ENCODE results near the gene FBLN2. TPM values are rescaled to one million over a fixed set of nuclear protein-coding genes. Genes with fewer than 3 reads are reported as not detected.

The FBLN2 gene
- total RNA-seq, 1 donor from 2014 or later: 94.3 TPM

DNA sequence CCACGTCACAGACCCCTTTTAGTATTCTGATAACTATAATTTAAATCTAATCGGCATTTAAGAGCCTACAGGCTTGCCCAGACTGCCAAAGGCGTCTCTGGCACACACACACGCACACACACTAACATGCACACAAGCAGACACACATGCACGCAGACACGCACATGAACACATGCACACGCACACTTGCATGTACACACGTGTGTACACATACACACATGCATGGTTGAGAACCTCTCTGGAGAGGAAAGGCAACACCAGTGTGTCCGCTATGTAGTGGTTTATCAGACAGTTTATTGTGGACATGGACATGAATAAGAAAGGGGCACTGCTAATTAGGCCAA is 102.1 kb downstream of the FBLN2 start:
- Histone ChIP-seq H3K27me3 (no peaks in the 10 kb centered on the region), H3K36me3 (no peaks in the 10 kb centered on the region), H3K4me1 (peaks cover 17% of the 10 kb centered on the region), H3K9me3 (no peaks in the 10 kb centered on the region), H3K4me3 (no peak overlapping the region), H3K27ac (no peak overlapping the region)
- no peak for DNase-seq (ENCODE audit: extremely low spot score in 2 of 2)
- intact Hi-C loops (cut with DNase I): loop anchor here (2.0 kb wide), 1 partner anchor 156 kb away; no protein-coding TSS in a partner anchor
- TF ChIP-seq, protein P1, sequence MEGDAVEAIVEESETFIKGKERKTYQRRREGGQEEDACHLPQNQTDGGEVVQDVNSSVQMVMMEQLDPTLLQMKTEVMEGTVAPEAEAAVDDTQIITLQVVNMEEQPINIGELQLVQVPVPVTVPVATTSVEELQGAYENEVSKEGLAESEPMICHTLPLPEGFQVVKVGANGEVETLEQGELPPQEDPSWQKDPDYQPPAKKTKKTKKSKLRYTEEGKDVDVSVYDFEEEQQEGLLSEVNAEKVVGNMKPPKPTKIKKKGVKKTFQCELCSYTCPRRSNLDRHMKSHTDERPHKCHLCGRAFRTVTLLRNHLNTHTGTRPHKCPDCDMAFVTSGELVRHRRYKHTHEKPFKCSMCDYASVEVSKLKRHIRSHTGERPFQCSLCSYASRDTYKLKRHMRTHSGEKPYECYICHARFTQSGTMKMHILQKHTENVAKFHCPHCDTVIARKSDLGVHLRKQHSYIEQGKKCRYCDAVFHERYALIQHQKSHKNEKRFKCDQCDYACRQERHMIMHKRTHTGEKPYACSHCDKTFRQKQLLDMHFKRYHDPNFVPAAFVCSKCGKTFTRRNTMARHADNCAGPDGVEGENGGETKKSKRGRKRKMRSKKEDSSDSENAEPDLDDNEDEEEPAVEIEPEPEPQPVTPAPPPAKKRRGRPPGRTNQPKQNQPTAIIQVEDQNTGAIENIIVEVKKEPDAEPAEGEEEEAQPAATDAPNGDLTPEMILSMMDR (IDR thresholded peaks at IDR 0.05): no peak
- TF ChIP-seq POLR2AphosphoS5 (IDR thresholded peaks at IDR 0.05; ENCODE audit: insufficient read depth in 1 of 2, low read depth in 1 of 2) (no peak), POLR2A (IDR thresholded peaks at IDR 0.05) (no peak)

- TF ChIP-seq POLR2A (IDR thresholded peaks at IDR 0.05) (no peak), POLR2AphosphoS5 (IDR thresholded peaks at IDR 0.05; ENCODE audit: insufficient read depth in 1 of 2, low read depth in 1 of 2) (no peak)
- TF ChIP-seq, protein P1 (IDR thresholded peaks at IDR 0.05): no peak
- Histone ChIP-seq H3K4me1 (peaks cover 17% of the 10 kb centered on the region), H3K27ac (no peak overlapping the region), H3K9me3 (no peaks in the 10 kb centered on the region), H3K36me3 (no peaks in the 10 kb centered on the region), H3K27me3 (no peaks in the 10 kb centered on the region), H3K4me3 (no peak overlapping the region)
- no peak for DNase-seq (ENCODE audit: extremely low spot score in 2 of 2)
- intact Hi-C loops (cut with DNase I): loop anchor here (2.0 kb wide), 1 partner anchor 157 kb away; no protein-coding TSS in a partner anchor
Observed at GRCh38 chr3:13651775-13652428, 103.0 kb downstream of the FBLN2 start.

GRCh38 chr3:13652728-13653127 is 103.8 kb downstream of the FBLN2 start:
- no peaks in the 10 kb centered on the region for H3K36me3 ChIP-seq
- intact Hi-C loops (cut with DNase I): no loop called here
- no peak for TF ChIP-seq POLR2AphosphoS5 (IDR thresholded peaks at IDR 0.05; ENCODE audit: insufficient read depth in 1 of 2, low read depth in 1 of 2)
- TF ChIP-seq, protein P1 (IDR thresholded peaks at IDR 0.05): no peak
- no peak for TF ChIP-seq POLR2A (IDR thresholded peaks at IDR 0.05)

GRCh38 chr3:13653631-13654279 is 104.8 kb downstream of the FBLN2 start:
- intact Hi-C loops (cut with DNase I): no loop called here
- H3K27me3 ChIP-seq: no peaks in the 10 kb centered on the region

More at GRCh38 chr3:13652728-13653127, 103.8 kb downstream of the FBLN2 start:
- H3K4me1 ChIP-seq: peaks cover 9% of the 10 kb centered on the region
- no peak overlapping the region for H3K4me3 ChIP-seq
- H3K9me3 ChIP-seq: no peaks in the 10 kb centered on the region
- H3K27ac ChIP-seq: no peak overlapping the region
- no peaks in the 10 kb centered on the region for H3K27me3 ChIP-seq
- no peak for DNase-seq (ENCODE audit: extremely low spot score in 2 of 2)

DNA sequence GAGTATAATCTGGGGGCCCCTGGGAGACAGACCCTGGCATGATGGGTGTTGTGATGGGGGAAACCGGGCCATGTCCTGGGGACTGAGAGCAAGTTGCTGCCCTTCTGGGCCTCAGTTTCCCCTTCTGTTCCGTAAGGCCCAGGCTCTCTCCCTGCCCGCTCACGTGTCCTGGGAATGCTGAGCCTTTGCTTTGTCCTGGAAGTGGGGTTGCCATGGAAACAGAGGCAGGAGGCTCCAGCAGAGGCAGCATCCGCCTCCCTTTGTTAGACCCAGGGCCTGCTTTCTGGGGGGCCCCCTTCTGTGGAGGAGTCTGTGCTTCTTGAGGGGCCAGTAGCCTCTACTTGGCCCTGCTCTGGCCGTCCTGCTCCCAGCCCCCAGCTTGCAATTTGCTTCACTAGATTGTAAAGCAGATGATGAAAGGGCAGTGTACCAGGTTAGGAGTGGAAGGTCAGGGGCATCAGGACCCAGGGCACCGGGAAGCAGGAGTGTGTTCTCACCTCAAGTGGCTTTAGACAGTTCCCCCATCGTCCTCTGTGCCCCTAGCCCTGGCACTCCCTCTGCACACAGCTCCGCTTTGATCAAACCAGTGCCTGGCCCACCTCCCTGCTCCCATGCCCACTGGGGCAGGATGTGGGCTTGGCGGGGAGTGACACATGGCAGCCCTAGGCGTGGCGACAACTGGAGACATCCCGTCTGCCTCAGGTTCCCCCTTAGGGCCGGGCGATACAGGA is 105.6 kb downstream of the FBLN2 start:
- intact Hi-C loops (cut with DNase I): no loop called here
- H3K27me3 ChIP-seq: no peaks in the 10 kb centered on the region
- no peaks in the 10 kb centered on the region for H3K9me3 ChIP-seq
- peak overlapping the region in 1 of 2 donors; percentile 18 for H3K4me3 ChIP-seq
- no peak overlapping the region for H3K27ac ChIP-seq
- TF ChIP-seq POLR2A (IDR thresholded peaks at IDR 0.05) (no peak), POLR2AphosphoS5 (IDR thresholded peaks at IDR 0.05; ENCODE audit: insufficient read depth in 1 of 2, low read depth in 1 of 2) (no peak)
- TF ChIP-seq, protein P1 (IDR thresholded peaks at IDR 0.05): no peak
- H3K36me3 ChIP-seq: no peaks in the 10 kb centered on the region
- no peak for DNase-seq (ENCODE audit: extremely low spot score in 2 of 2)
- H3K4me1 ChIP-seq: no peaks in the 10 kb centered on the region

More at GRCh38 chr3:13653631-13654279, 104.8 kb downstream of the FBLN2 start:
- TF ChIP-seq POLR2AphosphoS5 (IDR thresholded peaks at IDR 0.05; ENCODE audit: insufficient read depth in 1 of 2, low read depth in 1 of 2): no peak
- Histone ChIP-seq H3K4me3 (no peak overlapping the region), H3K27ac (no peak overlapping the region), H3K9me3 (no peaks in the 10 kb centered on the region), H3K4me1 (no peaks in the 10 kb centered on the region), H3K36me3 (no peaks in the 10 kb centered on the region)
- no peak for DNase-seq (ENCODE audit: extremely low spot score in 2 of 2)

Measured in vagina (tissue), 2 donors.